DND-41 (cell line): ENCODE data around the gene NXPH4.

Experiments used
- CTCF ChIP-seq: IDR thresholded peaks from 2 replicates; pipeline ENCODE4 v1.5.1; 2012; ENCODE audit warnings: borderline replicate concordance, low read length, moderate library complexity, mild to moderate bottlenecking; ENCODE audit not compliant: poor library complexity, severe bottlenecking; ENCODE audit errors: extremely low read depth
- EZH2 ChIP-seq: IDR thresholded peaks from 3 replicates; pipeline ENCODE4 v1.6.1; 2012; ENCODE audit warnings: borderline replicate concordance, low read depth, mild to moderate bottlenecking, moderate library complexity, low read length, inconsistent platforms; ENCODE audit not compliant: severe bottlenecking

GRCh38 chr12:57168058-57168457 is 48.5 kb upstream of the NXPH4 start:
- TF ChIP-seq CTCF (no peak), EZH2 (no peak)
